ENCODE results near the gene MAPRE2.

The MAPRE2 gene

GRCh38 chr18:35118641-35119040, 77.4 kb downstream of the MAPRE2 start:
- TF ChIP-seq CTCF (conservative IDR thresholded peaks at IDR 0.05; ENCODE audit: low read depth) = no peak
- ChIA-PET CTCF (no interaction called here), POLR2A (ENCODE audit: low non-redundant PET) (no interaction called here)

DNA sequence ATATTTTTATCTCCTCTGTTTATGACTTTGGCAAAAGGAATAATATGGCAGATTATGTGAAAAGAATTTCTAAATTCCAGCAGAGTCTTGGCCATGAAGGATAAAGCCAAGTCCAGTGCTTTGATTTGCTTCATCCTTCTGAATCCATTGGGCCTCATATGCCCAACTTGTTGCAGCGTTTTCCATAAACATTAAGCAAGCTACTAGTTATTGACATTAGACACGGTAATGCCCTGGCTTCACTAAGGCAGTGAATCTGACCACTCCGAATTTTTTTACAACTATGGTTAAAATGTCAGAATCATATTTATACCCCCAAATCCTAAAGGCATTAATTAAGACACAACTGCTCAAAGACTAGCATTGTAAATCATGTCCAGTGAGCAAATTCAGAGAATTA, 79.8 kb downstream of the MAPRE2 start:
- no peak for TF ChIP-seq CTCF (conservative IDR thresholded peaks at IDR 0.05; ENCODE audit: low read depth)
- ChIA-PET POLR2A (ENCODE audit: low non-redundant PET) (no interaction called here), CTCF (no interaction called here)
- no peak overlapping the region for H3K27ac ChIP-seq
- DNase-seq (ENCODE audit: low spot score) = no peak

More at GRCh38 chr18:35118641-35119040, 77.4 kb downstream of the MAPRE2 start:
- H3K27ac ChIP-seq = no peak overlapping the region
- no peak for DNase-seq (ENCODE audit: low spot score)

- ChIA-PET POLR2A (ENCODE audit: low non-redundant PET) (no interaction called here), CTCF (no interaction called here)
- no peak for TF ChIP-seq CTCF (conservative IDR thresholded peaks at IDR 0.05; ENCODE audit: low read depth)
- no peak for DNase-seq (ENCODE audit: low spot score)
- no peak overlapping the region for H3K27ac ChIP-seq
Measured at GRCh38 chr18:35121531-35121930, 80.3 kb downstream of the MAPRE2 start.

DNA sequence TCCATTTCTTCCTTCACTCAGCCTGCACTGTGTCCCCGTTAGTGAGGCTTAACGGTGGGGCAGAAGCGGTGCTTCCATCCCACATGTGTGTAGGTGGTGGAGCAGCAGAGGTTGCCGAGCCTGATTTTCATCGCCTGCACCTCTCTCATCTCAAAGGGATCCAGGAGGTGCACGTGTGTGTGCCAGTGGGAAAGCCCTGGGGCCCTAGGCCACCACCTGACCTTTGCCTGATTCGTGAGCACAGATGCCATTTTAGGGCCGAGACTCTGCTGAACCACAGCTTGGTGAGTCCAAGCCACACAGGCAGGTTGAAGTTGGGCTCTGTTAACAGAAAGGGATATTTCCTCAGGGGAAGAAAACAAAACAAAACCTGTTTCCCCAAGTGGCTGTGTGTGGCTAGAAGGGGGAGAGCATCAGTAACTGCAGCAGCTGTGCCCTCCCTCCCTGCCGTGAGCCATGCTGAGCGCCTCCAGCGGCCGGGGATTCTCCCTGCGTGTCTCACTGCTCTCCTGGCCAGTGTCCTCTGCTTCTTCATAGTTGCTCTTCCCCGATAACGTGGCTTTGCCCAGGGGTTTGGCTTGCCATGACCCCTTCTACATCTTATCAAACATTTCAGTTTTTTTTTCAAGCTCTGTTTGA, 81.5 kb downstream of the MAPRE2 start:
- H3K27ac ChIP-seq = no peak overlapping the region
- TF ChIP-seq CTCF (conservative IDR thresholded peaks at IDR 0.05; ENCODE audit: low read depth) = no peak
- POLR2A ChIA-PET (ENCODE audit: low non-redundant PET) = no interaction called here
- CTCF ChIA-PET = no interaction called here
- no peak for DNase-seq (ENCODE audit: low spot score)

- ChIA-PET CTCF (no interaction called here), POLR2A (ENCODE audit: low non-redundant PET) (no interaction called here)
- no peak overlapping the region for H3K27ac ChIP-seq
- DNase-seq (ENCODE audit: low spot score) = no peak
- no peak for TF ChIP-seq CTCF (conservative IDR thresholded peaks at IDR 0.05; ENCODE audit: low read depth)
Measured at GRCh38 chr18:35123811-35124210, 82.6 kb downstream of the MAPRE2 start.

GRCh38 chr18:35127201-35127600, 86.0 kb downstream of the MAPRE2 start:
- ChIA-PET POLR2A (ENCODE audit: low non-redundant PET) (no interaction called here), CTCF (no interaction called here)
- H3K27ac ChIP-seq = no peak overlapping the region

More at GRCh38 chr18:35127201-35127600, 86.0 kb downstream of the MAPRE2 start:
- no peak for DNase-seq (ENCODE audit: low spot score)
- no peak for TF ChIP-seq CTCF (conservative IDR thresholded peaks at IDR 0.05; ENCODE audit: low read depth)

Measured in RWPE1 (cell line).